Right lobe of liver (tissue), 4 donors: ENCODE data around the gene MOCS1.

Source experiments
- CTCF ChIP-seq, 4 donors: fragments of 200-600 bp in 3 of 4; fragments of 450-650 bp in 1 of 4; IDR thresholded peaks; one replicate each; pipeline versions ENCODE4 v1.5.1 to v1.8.0; 2016 to 2022; ENCODE audit warnings: antibody characterized with exemption in 4 of 4, mild to moderate bottlenecking in 2 of 4
- POLR2A ChIP-seq: fragments of 450-650 bp; IDR thresholded peaks from one replicate; pipeline ENCODE4 v1.6.1; 2017; ENCODE audit warnings: antibody characterized with exemption, mild to moderate bottlenecking
- donor health status: DM: no; HTN: no; CAD: no.
- donor health status: DM: no; HTN: no; CAD: no.
- donor health status: DM: no; HTN: yes; CAD: no.

- TF ChIP-seq CTCF (IDR thresholded peaks at IDR 0.05) (peak in 2 of 4 donors; percentile 17 to 27), POLR2A (no peak)
These were observed 31.3 kb downstream of the MOCS1 start for GRCh38 chr6:39902786-39903465.
